Sciatic nerve (tissue), 2 donors: Measurements from ENCODE around the gene TUBD1. TPM values are rescaled to one million over a fixed set of nuclear protein-coding genes. Genes with fewer than 3 reads are reported as not detected.
A peak's percentile ranks its signal among the peaks of the same experiment; 100 is the strongest.
"Not testable (repeated sequence)": the region's sequence is repeated elsewhere in the genome, so short reads cannot be mapped to it uniquely, and the experiment has no call there.

Experiments
- ATAC-seq: fragments of 200-7000 bp; cut with Tn5 transposase; one replicate; pipeline ENCODE4 v1.9.1; 2020; ENCODE audit warnings: mild to moderate bottlenecking, moderate library complexity
- DNase-seq: peaks from one replicate; pipeline ENCODE4 v3.0.0-alpha.2; 2020; ENCODE audit warnings: low spot score
- intact Hi-C: fragments of 100-400 bp; cut with DNase I; formaldehyde crosslinking; loops from one replicate; pipeline ENCODE4 v1.14.2; 2022
- microRNA-seq: library from miRNA; unstranded; fragments of <30 nt; microRNA quantifications from one replicate; pipeline ENCODE4 v1.2.0, GENCODE V29; 2020
- total RNA-seq: library from RNA; stranded (reverse); fragmentation: NEBNext Ultra II Directional; extraction: Animal tissue kit (Norgen Biotek cat#: 25700); gene quantifications from one replicate; pipeline ENCODE4 v1.2.1, GENCODE V29; 2021
- donor health status: DM: no; HTN: no; CAD: no.
- donor health status: DM: no; HTN: no; CAD: no.

Gene TUBD1
- total RNA-seq, 1 donor from 2014 or later, result 12.6 TPM

DNA sequence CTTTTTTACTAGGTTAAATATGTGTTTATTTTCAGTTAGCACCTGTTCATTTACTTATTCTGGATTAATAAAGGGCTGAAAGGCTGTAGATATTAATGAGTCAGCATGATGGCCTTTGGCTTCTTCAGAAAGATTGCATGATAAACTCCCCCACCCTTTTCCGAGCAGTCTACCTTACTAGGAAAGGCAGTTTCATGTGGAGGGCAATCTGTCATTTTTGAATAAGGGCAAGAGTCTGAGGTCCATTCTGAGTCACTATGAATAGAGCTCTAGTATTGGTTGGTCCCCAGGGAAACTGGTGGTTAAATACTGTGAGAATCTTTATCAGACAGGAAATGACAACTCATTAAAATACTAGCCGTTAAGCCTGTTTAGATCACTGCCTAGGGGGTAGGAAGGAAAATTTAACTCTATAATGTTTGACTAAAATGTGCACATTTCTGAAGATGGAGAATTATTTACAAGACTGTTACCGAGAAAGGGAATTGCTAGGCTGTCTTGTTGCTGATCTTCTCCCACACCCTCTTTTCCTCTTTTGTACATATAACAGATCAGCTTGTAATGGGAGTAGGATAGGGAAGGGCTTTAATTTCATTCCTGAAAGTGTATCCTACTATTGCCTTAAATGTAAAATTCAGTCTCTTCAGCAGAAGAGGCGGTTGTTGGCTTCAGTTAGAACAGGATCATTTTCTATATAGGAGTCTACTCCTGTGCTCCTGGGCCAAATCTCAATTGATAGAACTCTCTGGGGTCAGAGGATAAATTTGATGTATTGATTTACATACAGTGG, 63.3 kb downstream of the TUBD1 start:
- DNase-seq (no peak), ATAC-seq (peak; percentile 84)
- intact Hi-C loops, result no loop called here

DNA sequence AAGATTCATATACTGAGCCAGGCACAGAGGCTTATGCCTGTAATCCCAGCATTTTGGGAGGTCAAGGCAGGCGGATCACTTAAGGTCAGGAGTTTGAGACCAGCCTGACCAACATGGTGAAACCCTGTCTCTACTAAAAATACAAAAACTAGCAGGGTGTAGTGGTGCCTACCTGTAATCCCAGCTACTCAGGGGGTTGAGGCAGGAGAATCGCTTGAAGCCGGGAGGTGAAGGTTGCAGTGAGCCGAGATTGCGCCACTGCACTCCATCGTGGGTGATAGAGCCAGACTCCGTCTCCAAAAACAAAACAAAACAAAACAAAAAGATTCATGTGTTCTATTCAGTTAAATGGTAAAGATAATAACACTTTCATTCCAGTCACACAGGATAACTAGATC, 63.9 kb downstream of the TUBD1 start:
- DNase-seq, intact Hi-C loops, ATAC-seq: not testable (repeated sequence)

DNA sequence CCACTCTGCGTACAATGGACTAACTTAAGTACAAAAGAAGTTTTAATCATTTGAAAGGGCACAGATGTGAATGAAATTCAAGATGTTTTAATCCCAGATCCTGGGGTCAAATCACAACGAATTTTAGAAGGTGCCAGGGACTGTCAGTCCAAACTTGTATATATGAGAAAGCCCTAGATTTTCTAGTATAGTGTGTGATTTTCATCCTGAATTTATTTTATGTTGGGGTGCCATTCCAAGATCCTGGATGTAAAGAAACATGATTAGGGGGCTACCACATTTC, 64.3 kb downstream of the TUBD1 start:
- intact Hi-C loops, result no loop called here
- DNase-seq (no peak), ATAC-seq (no peak)

DNA sequence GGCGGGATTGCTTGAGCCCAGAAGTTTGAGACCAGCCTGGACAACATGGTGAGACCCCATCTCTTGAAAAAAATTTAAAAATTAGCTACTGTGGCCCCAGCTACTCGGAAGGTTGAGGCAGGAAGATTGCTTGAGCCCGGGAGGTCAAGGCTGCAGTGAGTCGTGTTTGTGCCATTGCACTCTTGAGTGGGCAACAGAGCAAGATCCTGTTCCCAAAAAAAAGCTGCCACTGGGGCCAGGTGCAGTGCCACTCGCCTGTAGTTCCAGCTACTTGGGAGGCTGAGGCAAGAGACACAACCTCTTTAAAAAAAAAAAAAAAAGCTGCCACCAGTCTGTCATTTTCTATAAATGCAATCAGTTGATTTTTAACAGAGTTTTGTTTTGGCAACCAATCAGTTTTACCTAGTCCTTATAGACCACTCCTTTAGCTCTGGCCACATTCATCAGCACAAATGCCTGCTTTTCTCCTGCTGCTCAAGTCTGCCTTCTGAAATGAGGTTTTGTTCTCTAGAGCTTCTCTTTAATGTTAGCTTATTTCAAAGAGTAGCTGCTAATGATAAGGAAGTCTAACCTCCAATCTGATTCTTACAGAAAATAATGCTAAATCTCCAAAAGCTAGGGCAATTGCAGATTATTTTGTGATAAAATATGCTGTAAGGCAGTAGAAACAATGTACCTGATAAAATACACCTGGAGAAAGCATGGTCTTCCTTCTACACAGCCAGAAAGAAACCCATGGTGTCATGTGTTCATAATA, 64.8 kb downstream of the TUBD1 start:
- DNase-seq, result no peak
- ATAC-seq, result no peak
- intact Hi-C loops, result no loop called here

DNA sequence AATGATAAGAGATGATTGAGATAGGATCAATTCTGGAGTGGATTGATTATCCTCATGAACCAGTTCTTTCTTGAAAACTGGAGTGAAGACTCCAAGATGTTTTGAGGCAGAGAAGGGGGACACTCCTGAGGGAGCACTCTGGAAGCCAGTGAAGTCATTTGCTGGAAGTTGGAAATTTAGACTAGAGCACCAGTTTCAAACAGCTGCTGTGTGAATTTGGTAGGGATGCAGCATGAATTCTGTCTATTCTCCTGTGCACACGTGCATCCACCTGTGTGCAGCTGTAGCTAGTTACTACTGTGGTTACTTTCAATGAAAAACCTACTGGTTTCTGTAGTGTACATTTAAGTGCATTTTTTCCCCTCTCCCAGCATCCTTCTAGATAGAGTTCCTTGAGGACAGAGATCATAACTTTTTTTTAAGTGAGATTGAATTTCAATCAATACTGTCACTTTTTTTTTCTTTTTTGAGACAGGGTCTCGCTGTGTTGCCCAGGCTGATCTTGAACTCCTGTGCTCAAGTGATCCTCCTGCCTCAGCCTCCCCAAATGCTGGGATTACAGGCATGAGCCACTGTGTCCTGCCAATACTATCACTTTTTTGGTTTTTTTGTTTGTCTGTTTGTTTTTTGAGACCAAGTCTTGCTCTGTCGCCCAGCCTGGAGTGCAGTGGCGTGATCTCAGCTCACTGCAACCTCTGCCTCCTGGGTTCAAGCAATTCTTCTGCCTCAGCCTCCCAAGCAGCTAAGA, 65.9 kb downstream of the TUBD1 start:
- intact Hi-C loops, result no loop called here
- DNase-seq (no peak), ATAC-seq (no peak)

DNA sequence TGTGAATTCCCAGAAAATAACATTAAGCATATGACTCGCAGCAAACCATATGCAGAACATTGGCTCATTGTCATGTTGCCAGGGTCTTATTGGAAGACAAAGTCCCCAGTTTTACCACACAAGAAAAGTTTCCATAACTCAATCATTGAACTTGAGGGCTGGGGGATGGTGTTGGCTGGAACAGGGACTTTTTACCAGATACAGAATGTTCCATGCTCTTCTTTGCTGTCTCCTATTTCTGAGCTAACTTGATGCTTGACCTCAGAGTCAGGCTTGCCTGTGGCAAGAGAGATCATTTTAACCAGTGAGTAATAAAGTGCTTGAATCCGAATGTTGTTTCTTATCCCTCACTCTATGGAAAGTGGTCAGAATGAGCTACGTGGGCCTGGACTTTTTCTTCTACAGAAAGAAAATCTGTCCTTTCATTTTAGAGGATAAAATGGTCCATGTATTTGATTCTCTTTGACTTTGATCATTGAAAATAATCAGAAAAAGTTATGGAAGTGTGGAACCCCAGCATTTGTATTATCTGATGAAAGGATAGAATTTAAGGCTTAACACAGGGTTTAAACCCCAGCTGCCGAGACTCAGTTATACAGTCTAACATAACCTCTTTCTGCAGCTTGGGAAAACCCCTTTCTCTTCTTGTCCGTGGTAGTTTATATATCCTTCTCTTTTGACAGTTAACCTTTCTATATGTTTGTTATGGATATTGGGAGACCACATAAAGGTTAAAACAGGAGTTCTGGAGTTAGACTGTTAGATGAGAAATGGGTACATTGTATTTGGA, 67.0 kb downstream of the TUBD1 start:
- intact Hi-C loops, result no loop called here
- no peak for DNase-seq
- ATAC-seq, result peak; percentile 60

DNA sequence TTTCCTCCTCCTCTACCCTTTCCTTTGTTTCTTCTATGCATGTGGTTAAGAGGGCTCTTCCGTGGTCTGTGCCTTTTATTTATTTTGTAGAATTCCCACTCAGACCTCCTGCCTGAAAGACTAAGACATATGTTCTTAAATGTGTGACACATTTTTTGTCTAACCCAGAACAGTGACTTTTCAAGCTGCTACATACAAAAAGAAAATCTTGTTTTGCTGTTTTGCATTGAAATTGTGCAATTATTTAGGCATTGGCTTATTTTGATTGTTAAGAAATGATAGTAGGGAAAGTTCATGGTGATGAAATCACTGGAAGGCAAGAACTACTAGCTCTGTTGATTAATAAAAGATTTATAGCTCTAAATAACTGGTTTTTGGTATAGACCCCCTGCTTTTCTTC, 76.8 kb downstream of the TUBD1 start:
- ATAC-seq (peak; percentile 55), DNase-seq (no peak)
- intact Hi-C loops, result no loop called here

DNA sequence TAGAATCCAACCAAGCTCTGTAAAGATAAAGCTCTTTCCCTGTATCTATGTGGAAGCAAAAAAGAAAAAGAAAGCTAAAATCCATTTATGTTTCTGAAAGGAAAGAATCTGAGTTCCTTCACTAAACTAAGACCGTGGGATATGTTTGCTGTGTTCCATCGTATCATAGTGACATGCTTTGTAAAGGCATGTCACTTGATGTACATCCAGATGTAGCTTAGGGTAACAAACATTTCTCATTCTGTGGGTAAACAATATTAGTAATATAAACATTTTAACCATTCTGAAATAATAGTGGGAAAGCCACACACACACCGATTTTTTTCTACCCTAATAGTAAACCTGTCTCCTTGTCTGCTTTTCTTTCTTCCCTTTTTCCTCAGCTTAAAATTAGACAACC, 78.1 kb downstream of the TUBD1 start:
- DNase-seq, result no peak
- ATAC-seq, result no peak
- intact Hi-C loops, result no loop called here

DNA sequence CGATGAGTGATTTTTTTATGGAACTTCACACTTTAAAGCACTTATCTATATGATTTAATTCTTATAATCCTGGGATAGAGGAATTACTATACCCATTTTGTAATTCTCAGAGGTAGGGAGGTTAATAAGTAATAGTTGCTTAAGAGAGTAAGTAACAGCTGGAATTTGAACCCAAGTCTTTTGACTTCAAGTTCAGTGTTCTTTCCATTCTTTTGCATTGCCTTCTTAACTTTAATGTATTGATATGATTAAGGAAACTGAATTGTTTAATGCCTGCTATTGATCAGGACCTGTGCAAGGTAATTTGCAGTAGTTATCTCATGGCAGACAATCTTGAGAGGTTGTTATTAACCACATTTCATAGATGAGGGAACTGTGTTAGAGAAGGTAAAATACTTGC, 78.5 kb downstream of the TUBD1 start:
- no peak for ATAC-seq
- DNase-seq, result no peak
- intact Hi-C loops, result no loop called here

DNA sequence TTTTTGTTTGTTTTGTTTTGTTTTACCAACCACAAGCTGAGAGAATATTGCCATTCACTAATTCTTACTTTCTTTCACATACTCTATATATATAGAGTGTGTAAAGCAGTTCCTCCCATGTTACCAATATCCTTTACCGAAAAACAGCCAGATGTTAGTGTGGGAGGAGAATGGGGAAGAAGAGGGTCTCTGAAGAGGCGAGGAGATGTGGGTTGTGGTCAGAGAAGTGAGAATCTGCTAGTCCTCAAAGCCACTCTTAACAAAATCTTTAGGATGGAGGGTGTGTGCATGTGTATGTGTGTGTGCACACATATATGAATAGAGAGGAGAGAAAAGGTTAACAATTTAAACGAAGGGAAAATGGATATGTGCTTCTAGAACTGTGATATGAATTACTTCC, 80.6 kb downstream of the TUBD1 start:
- ATAC-seq (no peak), DNase-seq (no peak)
- intact Hi-C loops, result no loop called here

DNA sequence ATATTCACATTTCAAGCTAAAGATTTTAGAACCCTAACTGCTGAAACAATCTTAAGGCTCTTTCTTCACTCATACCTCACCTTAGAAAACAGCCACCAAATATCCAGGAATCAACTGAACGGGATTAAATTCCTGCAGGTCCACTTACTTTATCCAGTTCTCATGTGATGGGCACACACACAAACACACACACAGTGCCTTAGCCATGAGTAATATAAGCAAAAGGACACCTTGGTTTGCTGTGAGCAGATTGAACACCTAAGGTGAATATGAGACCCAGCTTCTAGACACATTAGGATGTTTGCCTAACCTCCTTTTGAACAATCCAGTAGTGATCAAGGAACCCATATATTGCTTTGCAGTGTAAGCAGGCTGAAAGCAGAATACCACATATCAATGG, 81.5 kb downstream of the TUBD1 start:
- intact Hi-C loops, result no loop called here
- DNase-seq, result no peak
- ATAC-seq, result no peak

DNA sequence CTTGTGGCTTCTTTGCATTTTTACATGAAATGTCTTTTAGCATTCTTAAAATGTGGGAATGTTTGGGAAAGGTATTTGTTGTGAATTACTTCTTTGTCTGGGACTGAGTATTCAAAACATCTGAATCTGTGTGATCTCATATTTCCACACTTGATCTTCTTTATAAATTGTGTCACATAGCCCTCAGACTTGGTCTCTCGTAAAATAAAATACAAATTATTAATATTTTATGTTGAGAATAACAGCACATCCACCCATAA, 81.9 kb downstream of the TUBD1 start:
- intact Hi-C loops, result no loop called here
- ATAC-seq (no peak), DNase-seq (no peak)

Small RNA genes within 50 kb of the gene (microRNA-seq; reads per million reads assigned to microRNA genes)
- 44,708 reads per million, percentile 98 among the genes with 10 or more reads in this experiment for gene MIR21

Other genes with a start within 250 kb of the TUBD1 start
- gene PTRH2, start 185.5 kb downstream of the TUBD1 start, total RNA-seq, result 22.0 TPM
- gene VMP1, start 185.3 kb downstream of the TUBD1 start, total RNA-seq, result 236 TPM
- 56.2 TPM for gene RPS6KB1, start 178 bp upstream of the TUBD1 start, total RNA-seq
- 16.3 TPM for gene RNFT1, start 71.8 kb upstream of the TUBD1 start, total RNA-seq
- gene HEATR6, start 186.0 kb upstream of the TUBD1 start, total RNA-seq, result 21.0 TPM